Stomach (tissue), 4 donors: Measurements from ENCODE around the gene FRMPD4.

ENCODE experiments used
- EP300 ChIP-seq: sonication (generic); formaldehyde crosslinking; IDR thresholded peaks from one replicate; pipeline ENCODE4 v1.6.1; 2017; ENCODE audit warnings: antibody characterized with exemption
- POLR2A ChIP-seq, 4 donors: fragments of 450-650 bp; IDR thresholded peaks; one replicate each; pipeline ENCODE4 v1.6.1; 2016; ENCODE audit warnings: antibody characterized with exemption in 4 of 4, control low read depth in 2 of 4, mild to moderate bottlenecking in 1 of 4, moderate library complexity in 1 of 4
- TF ChIP-seq, protein P1 (sequence below), 7 experiments: fragments of 450-650 bp in 4 of 7; fragments of 200-600 bp in 3 of 7; sonication (generic) in 3 of 7; IDR thresholded peaks; one replicate each; pipeline ENCODE4 v1.5.1; 2016 to 2019; ENCODE audit warnings: antibody characterized with exemption in 7 of 7, control low read depth in 2 of 7, mild to moderate bottlenecking in 1 of 7

DNA sequence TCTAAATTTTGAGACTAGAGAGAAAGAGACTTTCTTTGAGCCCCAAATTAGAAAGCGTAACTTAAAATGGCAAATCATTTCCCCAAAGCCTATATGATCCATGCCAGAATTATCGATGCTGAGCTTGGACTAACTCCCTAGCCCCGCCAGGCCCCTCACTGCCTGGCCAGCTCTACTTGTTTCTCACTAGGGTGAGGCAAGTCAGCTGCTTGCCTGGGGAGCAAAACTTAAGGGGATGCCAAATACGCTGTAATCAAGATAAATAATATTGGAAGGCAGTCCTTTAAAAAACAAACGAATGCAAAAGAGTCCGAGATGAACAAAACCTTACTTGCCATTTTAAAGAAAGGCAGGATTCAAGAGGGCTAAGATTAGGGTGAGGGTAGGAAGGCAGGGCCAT is 236.0 kb downstream of the FRMPD4 start:
- TF ChIP-seq, protein P1, sequence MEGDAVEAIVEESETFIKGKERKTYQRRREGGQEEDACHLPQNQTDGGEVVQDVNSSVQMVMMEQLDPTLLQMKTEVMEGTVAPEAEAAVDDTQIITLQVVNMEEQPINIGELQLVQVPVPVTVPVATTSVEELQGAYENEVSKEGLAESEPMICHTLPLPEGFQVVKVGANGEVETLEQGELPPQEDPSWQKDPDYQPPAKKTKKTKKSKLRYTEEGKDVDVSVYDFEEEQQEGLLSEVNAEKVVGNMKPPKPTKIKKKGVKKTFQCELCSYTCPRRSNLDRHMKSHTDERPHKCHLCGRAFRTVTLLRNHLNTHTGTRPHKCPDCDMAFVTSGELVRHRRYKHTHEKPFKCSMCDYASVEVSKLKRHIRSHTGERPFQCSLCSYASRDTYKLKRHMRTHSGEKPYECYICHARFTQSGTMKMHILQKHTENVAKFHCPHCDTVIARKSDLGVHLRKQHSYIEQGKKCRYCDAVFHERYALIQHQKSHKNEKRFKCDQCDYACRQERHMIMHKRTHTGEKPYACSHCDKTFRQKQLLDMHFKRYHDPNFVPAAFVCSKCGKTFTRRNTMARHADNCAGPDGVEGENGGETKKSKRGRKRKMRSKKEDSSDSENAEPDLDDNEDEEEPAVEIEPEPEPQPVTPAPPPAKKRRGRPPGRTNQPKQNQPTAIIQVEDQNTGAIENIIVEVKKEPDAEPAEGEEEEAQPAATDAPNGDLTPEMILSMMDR (IDR thresholded peaks at IDR 0.05), result no peak
- TF ChIP-seq POLR2A (IDR thresholded peaks at IDR 0.05) (no peak), EP300 (no peak)
